ENCODE results near the gene QSER1. TPM values are rescaled to one million over a fixed set of nuclear protein-coding genes. Genes with fewer than 3 reads are reported as not detected.

Gene QSER1
- polyA plus RNA-seq, 1 donor (not counting 4 experiments of a cell fraction or from before 2014, with no cell fraction given), result 14.7 TPM

DNA sequence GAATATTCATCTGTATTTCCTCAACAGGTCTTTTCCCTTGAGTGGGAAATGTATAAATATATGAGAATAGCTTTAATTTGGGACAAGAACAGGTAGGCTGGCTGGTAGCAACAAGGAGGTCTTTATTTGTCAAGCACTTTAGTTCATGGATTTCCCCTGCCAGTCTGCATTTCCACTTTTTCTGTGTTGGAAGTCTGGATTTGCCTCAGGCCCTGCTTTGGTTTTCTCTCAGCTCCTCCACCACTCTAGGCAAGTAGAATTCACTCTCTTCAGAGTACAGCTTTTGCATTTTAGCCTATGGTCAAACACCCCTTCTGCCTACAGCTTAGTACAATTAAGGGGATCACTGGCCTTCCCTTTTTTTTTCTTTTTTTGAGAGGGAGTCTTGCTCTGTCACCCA, 57.1 kb downstream of the QSER1 start:
- FAIRE-seq (no peak), DNase-seq (ENCODE audit: low read depth, low spot score) (no peak)

DNA sequence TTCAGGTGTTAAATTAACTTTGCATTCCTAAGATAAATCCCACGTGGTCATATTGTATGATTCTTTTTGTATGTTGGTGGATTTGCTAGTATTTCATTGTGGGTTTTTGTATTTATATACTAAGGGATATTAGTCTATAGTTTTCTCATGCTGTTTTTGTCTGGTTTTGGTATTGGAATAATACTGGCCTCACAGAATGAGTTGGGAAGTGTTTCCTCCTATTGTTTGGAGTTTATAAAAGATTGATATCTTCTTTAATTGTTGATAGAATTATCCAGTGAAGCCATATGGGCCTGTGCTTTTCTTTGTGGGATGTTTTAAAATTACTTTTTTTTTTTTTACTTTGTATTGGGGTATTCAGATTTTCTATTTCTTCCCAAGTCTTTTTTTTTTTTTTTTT, 59.8 kb downstream of the QSER1 start:
- Histone ChIP-seq H3K27ac (ENCODE audit: control insufficient read depth, insufficient read depth, low read length) (no peak overlapping the region), H2AFZ (ENCODE audit: control insufficient read depth, low read length) (no peak overlapping the region), H3K79me2 (ENCODE audit: control insufficient read depth, insufficient read depth, low read length) (no peaks in the 10 kb centered on the region), H3K4me1 (ENCODE audit: control insufficient read depth, extremely low read depth, insufficient read depth, low read length) (no peaks in the 10 kb centered on the region), H3K9me3 (ENCODE audit: control insufficient read depth, low read depth, low read length) (no peaks in the 10 kb centered on the region), H3K9me1 (ENCODE audit: control insufficient read depth, extremely low read depth, insufficient read depth, low read length) (no peaks in the 10 kb centered on the region), H3K4me3 (ENCODE audit: control insufficient read depth in 2 of 3, extremely low read depth in 1 of 3, insufficient read depth in 2 of 3, low read depth in 1 of 3, low read length in 3 of 3) (no peak overlapping the region), H4K20me1 (ENCODE audit: control insufficient read depth, extremely low read depth, insufficient read depth, low read length) (no peaks in the 10 kb centered on the region), H3K9ac (ENCODE audit: control insufficient read depth, extremely low read depth, insufficient read depth, low read length) (no peak overlapping the region), H3K36me3 (ENCODE audit: control insufficient read depth in 2 of 2, extremely low read depth in 1 of 2, insufficient read depth in 2 of 2, low read length in 2 of 2) (peaks cover 1 to 8% of the 10 kb centered on the region in 2 experiments), H3K27me3 (ENCODE audit: control insufficient read depth, extremely low read depth, insufficient read depth, low read length) (no peaks in the 10 kb centered on the region), H3K4me2 (ENCODE audit: control insufficient read depth, extremely low read depth, insufficient read depth, low read depth, low read length) (no peak overlapping the region)
- TF ChIP-seq CTCF (optimal IDR thresholded peaks at IDR 0.05 in 1 of 3, IDR thresholded peaks at IDR 0.05 in 1 of 3, conservative IDR thresholded peaks at IDR 0.05 in 1 of 3; ENCODE audit: extremely low read depth in 1 of 3, insufficient read depth in 2 of 3, low read length in 3 of 3) (no peak), EZH2 (IDR thresholded peaks at IDR 0.05; ENCODE audit: low read length) (no peak)
- FAIRE-seq (no peak), DNase-seq (ENCODE audit: low read depth, low spot score) (no peak)
- dilution Hi-C loops (cut with MboI; ENCODE audit: extremely low pct_ligation_motif_present, low sequenced_read_pairs), result no loop called here

More for the DNA sequence above, 57.1 kb downstream of the QSER1 start:
- Histone ChIP-seq H3K9me1 (ENCODE audit: control insufficient read depth, extremely low read depth, insufficient read depth, low read length) (no peaks in the 10 kb centered on the region), H3K9me3 (ENCODE audit: control insufficient read depth, low read depth, low read length) (no peaks in the 10 kb centered on the region), H3K4me2 (ENCODE audit: control insufficient read depth, extremely low read depth, insufficient read depth, low read depth, low read length) (no peak overlapping the region), H3K27me3 (ENCODE audit: control insufficient read depth, extremely low read depth, insufficient read depth, low read length) (no peaks in the 10 kb centered on the region), H4K20me1 (ENCODE audit: control insufficient read depth, extremely low read depth, insufficient read depth, low read length) (no peaks in the 10 kb centered on the region), H3K27ac (ENCODE audit: control insufficient read depth, insufficient read depth, low read length) (no peak overlapping the region), H3K4me1 (ENCODE audit: control insufficient read depth, extremely low read depth, insufficient read depth, low read length) (no peaks in the 10 kb centered on the region), H3K36me3 (ENCODE audit: control insufficient read depth in 2 of 2, extremely low read depth in 1 of 2, insufficient read depth in 2 of 2, low read length in 2 of 2) (peaks cover 0 to 5% of the 10 kb centered on the region in 2 experiments), H3K4me3 (ENCODE audit: control insufficient read depth in 2 of 3, extremely low read depth in 1 of 3, insufficient read depth in 2 of 3, low read depth in 1 of 3, low read length in 3 of 3) (no peak overlapping the region), H3K9ac (ENCODE audit: control insufficient read depth, extremely low read depth, insufficient read depth, low read length) (no peak overlapping the region), H3K79me2 (ENCODE audit: control insufficient read depth, insufficient read depth, low read length) (no peaks in the 10 kb centered on the region), H2AFZ (ENCODE audit: control insufficient read depth, low read length) (no peak overlapping the region)
- dilution Hi-C loops (cut with MboI; ENCODE audit: extremely low pct_ligation_motif_present, low sequenced_read_pairs), result no loop called here
- TF ChIP-seq EZH2 (IDR thresholded peaks at IDR 0.05; ENCODE audit: low read length), result no peak
- TF ChIP-seq CTCF (optimal IDR thresholded peaks at IDR 0.05 in 1 of 3, IDR thresholded peaks at IDR 0.05 in 1 of 3, conservative IDR thresholded peaks at IDR 0.05 in 1 of 3; ENCODE audit: extremely low read depth in 1 of 3, insufficient read depth in 2 of 3, low read length in 3 of 3), result no peak

Measured in keratinocyte (primary cell).